ENCODE data around the gene DOP1A.
A peak's percentile ranks its signal among the peaks of the same experiment; 100 is the strongest.

DOP1A gene

GRCh38 chr6:83083476-83083875 lies 16.0 kb downstream of the DOP1A start:
- FAIRE-seq = no peak

GRCh38 chr6:83086751-83087150 lies 19.3 kb downstream of the DOP1A start:
- FAIRE-seq = no peak

GRCh38 chr6:83092756-83093399 lies 25.4 kb downstream of the DOP1A start:
- FAIRE-seq = no peak

GRCh38 chr6:83096791-83097190 lies 29.3 kb downstream of the DOP1A start:
- FAIRE-seq = no peak

- FAIRE-seq = no peak
These were observed 29.7 kb downstream of the DOP1A start for GRCh38 chr6:83097204-83097603.

GRCh38 chr6:83097675-83098074 lies 30.2 kb downstream of the DOP1A start:
- FAIRE-seq = peak; percentile 96

GRCh38 chr6:83098589-83098988 lies 31.1 kb downstream of the DOP1A start:
- no peak for FAIRE-seq

GRCh38 chr6:83108378-83108777 lies 40.9 kb downstream of the DOP1A start:
- no peak for FAIRE-seq

- FAIRE-seq = no peak
These were observed 45.8 kb downstream of the DOP1A start for GRCh38 chr6:83113258-83113657.

GRCh38 chr6:83114164-83114563 lies 46.7 kb downstream of the DOP1A start:
- FAIRE-seq = no peak

GRCh38 chr6:83117802-83118201 lies 50.3 kb downstream of the DOP1A start:
- FAIRE-seq = no peak

GRCh38 chr6:83119742-83120300 lies 52.4 kb downstream of the DOP1A start:
- FAIRE-seq = no peak

- FAIRE-seq = no peak
These were observed 57.1 kb downstream of the DOP1A start for GRCh38 chr6:83124553-83124952.

- FAIRE-seq = no peak
These were observed 58.0 kb downstream of the DOP1A start for GRCh38 chr6:83125425-83125824.

- no peak for FAIRE-seq
These were observed 58.8 kb downstream of the DOP1A start for GRCh38 chr6:83126223-83126622.

GRCh38 chr6:83126807-83127206 lies 59.3 kb downstream of the DOP1A start:
- no peak for FAIRE-seq

GRCh38 chr6:83127258-83127657 lies 59.8 kb downstream of the DOP1A start:
- FAIRE-seq = no peak

GRCh38 chr6:83127976-83128375 lies 60.5 kb downstream of the DOP1A start:
- no peak for FAIRE-seq

- FAIRE-seq = no peak
These were observed 64.7 kb downstream of the DOP1A start for GRCh38 chr6:83132121-83132520.

GRCh38 chr6:83138118-83138722 lies 70.7 kb downstream of the DOP1A start:
- no peak for FAIRE-seq

GRCh38 chr6:83138758-83139157 lies 71.3 kb downstream of the DOP1A start:
- no peak for FAIRE-seq

- FAIRE-seq = no peak
These were observed 83.6 kb downstream of the DOP1A start for GRCh38 chr6:83151114-83151513.

GRCh38 chr6:83152913-83153312 lies 85.4 kb downstream of the DOP1A start:
- FAIRE-seq = peak; percentile 70

- FAIRE-seq = no peak
These were observed 86.5 kb downstream of the DOP1A start for GRCh38 chr6:83153883-83154521.
